Measurements from ENCODE around the gene PNPLA2.

PNPLA2 gene

DNA sequence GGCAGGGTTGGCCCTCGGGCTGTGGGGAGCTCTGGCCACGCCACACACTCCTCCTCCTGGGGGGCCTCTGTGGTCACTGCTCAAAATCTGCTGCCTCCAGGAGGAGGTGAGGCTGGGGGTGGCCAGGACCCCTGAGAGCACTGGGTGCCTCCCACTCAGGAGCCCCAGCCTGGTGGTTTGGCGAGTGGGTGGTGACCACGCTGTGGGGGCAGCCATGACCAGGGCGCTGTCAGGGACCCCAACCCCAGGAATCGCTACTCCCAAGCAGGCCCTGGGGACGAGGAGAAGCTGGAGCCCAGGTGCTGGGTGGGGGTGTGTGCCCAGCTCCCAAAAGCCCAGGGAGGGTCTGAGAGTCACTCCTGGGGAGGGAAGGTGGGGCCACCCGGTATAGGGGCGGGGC, 54.1 kb downstream of the PNPLA2 start:
- Mint-ChIP-seq H3K36me3 (ENCODE audit: low read depth) (peaks cover 97% of the 10 kb centered on the region), H3K27ac (no peak overlapping the region), H3K27me3 (no peaks in the 10 kb centered on the region), H3K9me3 (no peaks in the 10 kb centered on the region), H3K4me3 (no peak overlapping the region), H3K4me1 (ENCODE audit: low read depth) (peaks cover 22% of the 10 kb centered on the region)
- intact Hi-C loops (cut with micrococcal nuclease) = no loop called here

GRCh38 chr11:873706-874105, 55.0 kb downstream of the PNPLA2 start:
- Mint-ChIP-seq H3K27ac (no peak overlapping the region), H3K36me3 (ENCODE audit: low read depth) (peaks cover 97% of the 10 kb centered on the region), H3K9me3 (no peaks in the 10 kb centered on the region), H3K4me1 (ENCODE audit: low read depth) (peaks cover 15% of the 10 kb centered on the region), H3K4me3 (no peak overlapping the region), H3K27me3 (no peaks in the 10 kb centered on the region)
- intact Hi-C loops (cut with micrococcal nuclease) = no loop called here
